Liver (tissue), 9 donors: ENCODE measurements around the gene IGSF22. TPM values are rescaled to one million over a fixed set of nuclear protein-coding genes. Genes with fewer than 3 reads are reported as not detected.

ENCODE experiments used
- DNase-seq: peaks from one replicate; pipeline ENCODE4 v3.0.0-alpha.2; 2017; ENCODE audit warnings: low spot score
- H3K27ac ChIP-seq, 2 donors: one replicate each; pipeline ENCODE4 v1.7.0; 2013; ENCODE audit warnings: inconsistent platforms in 2 of 2, low read length in 2 of 2, control low read depth in 1 of 2, low read depth in 1 of 2, mild to moderate bottlenecking in 1 of 2
- H3K27me3 ChIP-seq, 4 donors: one replicate each; pipeline versions ENCODE4 v1.6.1 to v1.7.0; 2013; ENCODE audit warnings: low read length in 3 of 4, inconsistent platforms in 1 of 4, mild to moderate bottlenecking in 1 of 4, moderate library complexity in 1 of 4; ENCODE audit not compliant: control insufficient read depth in 4 of 4, insufficient read depth in 4 of 4
- H3K36me3 ChIP-seq, 4 donors: one replicate each; pipeline versions ENCODE4 v1.6.1 to v1.7.0; 2013; ENCODE audit warnings: low read length in 3 of 4, mild to moderate bottlenecking in 3 of 4, low read depth in 1 of 4, moderate library complexity in 1 of 4; ENCODE audit not compliant: control insufficient read depth in 4 of 4, insufficient read depth in 3 of 4
- H3K4me1 ChIP-seq, 4 donors: one replicate each; pipeline versions ENCODE4 v1.6.1 to v1.7.0; 2013; ENCODE audit warnings: low read length in 3 of 4, mild to moderate bottlenecking in 3 of 4, moderate library complexity in 1 of 4; ENCODE audit not compliant: control insufficient read depth in 4 of 4, insufficient read depth in 4 of 4
- H3K4me3 ChIP-seq, 3 donors: one replicate each; pipeline versions ENCODE4 v1.6.1 to v1.7.0; 2013; ENCODE audit warnings: low read length in 3 of 3, control low read depth in 1 of 3, low read depth in 1 of 3, mild to moderate bottlenecking in 1 of 3
- H3K9ac ChIP-seq, 2 donors: one replicate each; pipeline ENCODE4 v1.7.0; 2013; ENCODE audit warnings: low read length in 2 of 2, mild to moderate bottlenecking in 2 of 2, moderate library complexity in 2 of 2, control low read depth in 1 of 2, low read depth in 1 of 2
- H3K9me3 ChIP-seq, 4 donors: one replicate each; pipeline versions ENCODE4 v1.6.1 to v1.7.0; 2013; ENCODE audit warnings: low read length in 3 of 4; ENCODE audit not compliant: control insufficient read depth in 4 of 4
- ATF3 ChIP-seq: IDR thresholded peaks from 2 replicates; pipeline ENCODE4 v1.6.1; 2016; ENCODE audit warnings: antibody characterized with exemption
- CTCF ChIP-seq: fragments of 150-350 bp; IDR thresholded peaks from 2 replicates; pipeline ENCODE4 v1.5.1; 2017; ENCODE audit warnings: improper control_type of control experiment, low read depth, low read length; ENCODE audit not compliant: missing input control
- EGR1 ChIP-seq, 2 donors: IDR thresholded peaks; 2 replicates each; pipeline ENCODE4 v1.6.1; 2016 to 2018; ENCODE audit warnings: antibody characterized with exemption in 2 of 2, low read depth in 2 of 2
- FOXA2 ChIP-seq: IDR thresholded peaks from 2 replicates; pipeline ENCODE4 v1.6.1; 2016; ENCODE audit warnings: antibody characterized with exemption
- HNF4A ChIP-seq, 2 donors: conservative IDR thresholded peaks; 2 replicates each; pipeline ENCODE4 v1.6.1; 2016; ENCODE audit warnings: antibody characterized with exemption in 2 of 2, mild to moderate bottlenecking in 2 of 2
- JUND ChIP-seq, 2 donors: IDR thresholded peaks; 2 replicates each; pipeline ENCODE4 v1.6.1; 2016; ENCODE audit warnings: antibody characterized with exemption in 2 of 2
- MAX ChIP-seq: IDR thresholded peaks from 2 replicates; pipeline ENCODE4 v1.6.1; 2016; ENCODE audit warnings: antibody characterized with exemption
- RAD21 ChIP-seq, 2 donors: IDR thresholded peaks; 2 replicates each; pipeline ENCODE4 v1.6.1; 2016; ENCODE audit warnings: antibody characterized with exemption in 2 of 2, mild to moderate bottlenecking in 2 of 2
- REST ChIP-seq: IDR thresholded peaks from 2 replicates; pipeline ENCODE4 v1.6.1; 2016; ENCODE audit warnings: antibody characterized with exemption, mild to moderate bottlenecking
- RXRA ChIP-seq, 2 donors: IDR thresholded peaks; 2 replicates each; pipeline ENCODE4 v1.6.1; 2017 to 2018; ENCODE audit warnings: antibody characterized with exemption in 2 of 2, mild to moderate bottlenecking in 1 of 2
- YY1 ChIP-seq: IDR thresholded peaks from 2 replicates; pipeline ENCODE4 v1.6.1; 2016; ENCODE audit warnings: antibody characterized with exemption, mild to moderate bottlenecking
- ZBTB33 ChIP-seq: IDR thresholded peaks from 2 replicates; pipeline ENCODE4 v1.6.1; 2016; ENCODE audit warnings: antibody characterized with exemption
- WGBS: extraction: QIAGEN DNeasy Blood & Tissue Kit; methylation state at CpG from one replicate; pipeline ENCODE4 v1.1.7; 2013; 5-methylcytosine and 5-hydroxymethylcytosine counted together
- polyA plus RNA-seq, 2 donors: library from polyadenylated mRNA; stranded (reverse) in 1 of 2; unstranded in 1 of 2; fragments of 200-250 nt in 1 of 2; fragments of >200 nt in 1 of 2; fragmentation: Nextera tagmentation in 1 of 2; extraction: Ambion mirVana in 1 of 2; gene quantifications; one replicate each; pipeline versions ENCODE4 v1.2.1 to v1.2.3, GENCODE V29; 2013 to 2015
- total RNA-seq, 2 donors: library from RNA; depleted of rRNA; stranded (reverse); fragments of >200 nt; gene quantifications; one replicate each; pipeline ENCODE4 v1.2.3, GENCODE V29; 2014
- donor health status: healthy.
- donor health status: healthy.
- donor health status: healthy.
- donor health status: healthy.
- donor health status: healthy.

IGSF22 gene
- total and polyA plus RNA-seq, 4 donors: 0.12 to 0.26 TPM; not detected in 2

GRCh38 chr11:18669219-18669596, 56.8 kb downstream of the IGSF22 start:
- Histone ChIP-seq H3K9ac (no peak overlapping the region), H3K27ac (no peak overlapping the region), H3K27me3 (no peaks in the 10 kb centered on the region), H3K4me3 (no peak overlapping the region), H3K36me3 (no peaks in the 10 kb centered on the region), H3K4me1 (peaks cover 0 to 1% (median 0%) of the 10 kb centered on the region in 4 donors), H3K9me3 (no peaks in the 10 kb centered on the region)
- no peak for TF ChIP-seq FOXA2
- no peak for TF ChIP-seq YY1
- TF ChIP-seq MAX: no peak
- no peak for TF ChIP-seq ATF3
- TF ChIP-seq ZBTB33: no peak
- no peak for TF ChIP-seq JUND (IDR thresholded peaks at IDR 0.05)
- no peak for DNase-seq
- WGBS: 24% methylated on average over 2 of the region's 2 CpGs

GRCh38 chr11:18668131-18668530, 57.9 kb downstream of the IGSF22 start:
- no peaks in the 10 kb centered on the region for H3K9me3 ChIP-seq
- WGBS: 95% methylated on average over 4 of the region's 4 CpGs
- H3K27me3 ChIP-seq: no peaks in the 10 kb centered on the region

More at GRCh38 chr11:18668131-18668530, 57.9 kb downstream of the IGSF22 start:
- Histone ChIP-seq H3K9ac (no peak overlapping the region), H3K4me3 (no peak overlapping the region), H3K27ac (no peak overlapping the region), H3K36me3 (no peaks in the 10 kb centered on the region), H3K4me1 (peaks cover 0 to 1% (median 0%) of the 10 kb centered on the region in 4 donors)
- DNase-seq: no peak
- TF ChIP-seq REST (no peak), RXRA (IDR thresholded peaks at IDR 0.05) (no peak), EGR1 (IDR thresholded peaks at IDR 0.05; ENCODE audit: low read depth in 2 of 2) (no peak), CTCF (no peak), RAD21 (IDR thresholded peaks at IDR 0.05) (no peak), HNF4A (conservative IDR thresholded peaks at IDR 0.05) (no peak), MAX (no peak), ZBTB33 (no peak)
